ENCODE measurements around the gene NANP. TPM values are rescaled to one million over a fixed set of nuclear protein-coding genes. Genes with fewer than 3 reads are reported as not detected.
"Not testable (repeated sequence)": the region's sequence is repeated elsewhere in the genome, so short reads cannot be mapped to it uniquely, and the experiment has no call there.

Gene NANP
- total RNA-seq, 4 donors from 2014 or later = 2.1 to 5.4 (median 4.8) TPM

DNA sequence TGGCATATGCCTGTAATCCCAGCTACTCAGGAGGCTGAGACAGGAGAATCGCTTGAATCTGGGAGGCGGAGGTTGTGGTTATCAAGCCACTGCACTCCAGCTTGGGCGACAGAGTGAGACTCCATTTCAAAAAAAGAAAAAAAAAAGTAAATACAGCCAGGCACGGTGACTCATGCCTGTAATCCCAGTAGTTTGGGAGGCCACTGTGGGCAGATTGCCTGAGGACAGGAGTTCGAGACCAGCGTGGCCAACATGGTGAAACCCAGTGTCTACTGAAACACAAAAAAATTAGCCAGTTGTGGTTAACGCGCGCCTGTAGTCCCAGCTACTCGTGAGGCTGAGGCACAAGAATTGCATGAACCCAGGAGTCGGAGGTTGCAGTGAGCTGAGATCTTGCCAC, 36.9 kb downstream of the NANP start:
- intact Hi-C loops (cut with DNase I) = no loop called here
- H3K4me3 ChIP-seq = no peak overlapping the region
- DNase-seq = no peak
- H3K36me3 ChIP-seq = no peaks in the 10 kb centered on the region
- H3K4me1 ChIP-seq = peaks cover 0 to 20% (median 7%) of the 10 kb centered on the region in 3 donors
- WGBS, 2 donors = 71 to 75% methylated on average over 11 of the region's 11 CpGs
- no peak overlapping the region for H3K27ac ChIP-seq
- H3K9me3 ChIP-seq = no peaks in the 10 kb centered on the region
- no peaks in the 10 kb centered on the region for H3K27me3 ChIP-seq
- TF ChIP-seq POLR2A (IDR thresholded peaks at IDR 0.05) = no peak
- TF ChIP-seq, protein P1, sequence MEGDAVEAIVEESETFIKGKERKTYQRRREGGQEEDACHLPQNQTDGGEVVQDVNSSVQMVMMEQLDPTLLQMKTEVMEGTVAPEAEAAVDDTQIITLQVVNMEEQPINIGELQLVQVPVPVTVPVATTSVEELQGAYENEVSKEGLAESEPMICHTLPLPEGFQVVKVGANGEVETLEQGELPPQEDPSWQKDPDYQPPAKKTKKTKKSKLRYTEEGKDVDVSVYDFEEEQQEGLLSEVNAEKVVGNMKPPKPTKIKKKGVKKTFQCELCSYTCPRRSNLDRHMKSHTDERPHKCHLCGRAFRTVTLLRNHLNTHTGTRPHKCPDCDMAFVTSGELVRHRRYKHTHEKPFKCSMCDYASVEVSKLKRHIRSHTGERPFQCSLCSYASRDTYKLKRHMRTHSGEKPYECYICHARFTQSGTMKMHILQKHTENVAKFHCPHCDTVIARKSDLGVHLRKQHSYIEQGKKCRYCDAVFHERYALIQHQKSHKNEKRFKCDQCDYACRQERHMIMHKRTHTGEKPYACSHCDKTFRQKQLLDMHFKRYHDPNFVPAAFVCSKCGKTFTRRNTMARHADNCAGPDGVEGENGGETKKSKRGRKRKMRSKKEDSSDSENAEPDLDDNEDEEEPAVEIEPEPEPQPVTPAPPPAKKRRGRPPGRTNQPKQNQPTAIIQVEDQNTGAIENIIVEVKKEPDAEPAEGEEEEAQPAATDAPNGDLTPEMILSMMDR (IDR thresholded peaks at IDR 0.05) = no peak

DNA sequence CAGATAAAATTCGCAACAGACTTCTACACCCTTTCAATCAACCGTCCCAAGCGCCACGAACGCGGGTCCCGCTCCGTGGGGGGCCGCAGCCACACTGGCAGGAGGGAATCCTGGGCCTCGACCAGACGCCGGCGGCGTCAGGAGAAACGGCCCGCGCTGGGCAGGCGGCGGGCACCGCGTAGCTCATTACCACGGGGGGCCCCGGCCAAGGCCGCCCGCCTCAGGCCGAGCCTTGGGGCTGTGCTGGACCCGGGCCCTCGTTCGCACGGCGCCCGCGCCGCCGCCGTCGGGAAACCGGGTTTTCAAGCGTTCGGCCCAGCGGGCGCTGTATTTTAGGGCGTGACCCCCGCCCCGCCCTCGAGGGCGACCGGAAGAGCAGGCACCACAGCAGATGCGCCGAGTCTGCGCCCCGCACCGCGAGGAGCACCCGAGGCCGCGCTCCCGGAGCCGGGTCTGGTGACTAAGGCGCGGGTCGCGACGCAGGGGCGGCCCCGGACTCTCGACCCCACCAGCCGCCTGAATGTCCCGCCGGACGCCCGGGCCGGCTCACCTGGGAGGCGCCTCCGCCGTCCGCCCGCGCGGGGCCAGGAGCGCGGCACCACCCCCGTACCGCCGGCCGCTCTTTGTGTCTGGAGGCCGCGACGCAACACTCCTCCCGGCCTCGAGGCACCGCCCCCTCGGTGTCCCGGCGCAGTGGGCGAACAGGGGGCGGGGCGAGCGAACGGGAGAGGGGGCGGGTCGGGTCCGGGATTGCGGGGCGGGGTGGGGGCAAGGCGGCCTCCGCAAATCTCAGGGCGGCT, 38.7 kb downstream of the NANP start, which contains the start of gene NINL:
Gene NINL (minus strand): TSS at position 627 of the 800 bp plus-strand sequence. CDS start 58,944 bp downstream, outside the sequence.
- Histone ChIP-seq H3K4me3 (peak within 1 kb of the TSS; percentile 53 to 92 (median 75)), H3K9me3 (no peaks in the 10 kb centered on the region), H3K36me3 (no peaks in the 10 kb centered on the region), H3K4me1 (peaks cover 0 to 28% (median 7%) of the 10 kb centered on the region in 3 donors), H3K27me3 (no peaks in the 10 kb centered on the region), H3K27ac (peak within 1 kb of the TSS; percentile 59 to 84 (median 76))
- no peak for DNase-seq
- intact Hi-C loops (cut with DNase I) = no loop called here
- peak in 2 of 4 donors; percentile 73 to 83 for TF ChIP-seq POLR2A (IDR thresholded peaks at IDR 0.05)
- TF ChIP-seq, protein P1 (IDR thresholded peaks at IDR 0.05) = no peak
- 0% methylated on average over 1 of the region's 108 CpGs; no CpG with 5 or more reads in 1 of the 2 donors for WGBS, 2 donors

DNA sequence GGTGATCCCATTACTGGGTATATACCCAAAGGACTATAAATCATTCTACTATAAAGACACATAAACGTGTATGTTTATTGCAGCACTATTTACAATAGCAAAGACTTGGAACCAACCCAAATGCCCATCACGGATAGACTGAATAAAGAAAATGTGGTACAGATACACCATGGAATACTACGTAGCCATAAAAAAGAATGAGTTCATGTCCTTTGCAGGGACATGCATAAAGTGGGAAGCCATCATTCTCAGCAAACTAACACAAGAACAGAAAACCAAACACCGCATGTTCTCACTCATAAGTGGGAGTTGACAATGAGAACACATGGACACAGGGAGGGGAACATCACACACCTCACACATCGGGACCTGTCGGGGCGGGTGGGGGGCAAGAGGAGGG, 40.2 kb downstream of the NANP start:
- H3K27ac ChIP-seq; DNase-seq; H3K4me3 ChIP-seq; intact Hi-C loops (cut with DNase I); H3K27me3 ChIP-seq; H3K9me3 ChIP-seq; H3K36me3 ChIP-seq: not testable (repeated sequence)
- peaks cover 0 to 28% (median 7%) of the 10 kb centered on the region in 3 donors for H3K4me1 ChIP-seq
- WGBS, 2 donors = 81 to 90% methylated on average over 7 of the region's 7 CpGs

DNA sequence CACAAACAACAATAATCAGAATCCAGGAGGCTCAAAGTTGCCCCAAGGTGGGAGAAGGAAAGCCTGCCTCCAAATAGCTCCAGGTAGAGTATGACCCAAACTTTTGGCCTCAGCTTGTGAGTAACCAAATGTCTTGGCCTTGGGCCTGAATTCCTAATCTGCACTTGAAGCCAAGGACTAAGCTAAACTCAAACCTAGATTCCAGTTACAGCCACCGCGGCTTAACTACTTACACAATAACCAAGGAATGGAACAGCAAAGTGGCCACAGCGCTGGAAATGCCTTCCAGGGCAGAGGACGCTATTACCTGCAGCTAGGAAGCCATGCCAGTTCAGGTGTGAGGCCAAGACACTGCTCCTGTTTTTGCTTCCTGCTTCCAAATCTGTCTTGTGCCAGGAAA, 43.1 kb downstream of the NANP start:
- Histone ChIP-seq H3K36me3 (peaks cover 0 to 7% (median 0%) of the 10 kb centered on the region in 3 donors), H3K4me3 (no peak overlapping the region), H3K4me1 (peaks cover 0 to 26% (median 7%) of the 10 kb centered on the region in 3 donors), H3K9me3 (no peaks in the 10 kb centered on the region), H3K27ac (no peak overlapping the region), H3K27me3 (no peaks in the 10 kb centered on the region)
- TF ChIP-seq, protein P1 (IDR thresholded peaks at IDR 0.05) = no peak
- TF ChIP-seq POLR2A (IDR thresholded peaks at IDR 0.05) = no peak
- no peak for DNase-seq
- WGBS, 2 donors = 42 to 79% methylated on average over 4 of the region's 4 CpGs
- intact Hi-C loops (cut with DNase I) = no loop called here

DNA sequence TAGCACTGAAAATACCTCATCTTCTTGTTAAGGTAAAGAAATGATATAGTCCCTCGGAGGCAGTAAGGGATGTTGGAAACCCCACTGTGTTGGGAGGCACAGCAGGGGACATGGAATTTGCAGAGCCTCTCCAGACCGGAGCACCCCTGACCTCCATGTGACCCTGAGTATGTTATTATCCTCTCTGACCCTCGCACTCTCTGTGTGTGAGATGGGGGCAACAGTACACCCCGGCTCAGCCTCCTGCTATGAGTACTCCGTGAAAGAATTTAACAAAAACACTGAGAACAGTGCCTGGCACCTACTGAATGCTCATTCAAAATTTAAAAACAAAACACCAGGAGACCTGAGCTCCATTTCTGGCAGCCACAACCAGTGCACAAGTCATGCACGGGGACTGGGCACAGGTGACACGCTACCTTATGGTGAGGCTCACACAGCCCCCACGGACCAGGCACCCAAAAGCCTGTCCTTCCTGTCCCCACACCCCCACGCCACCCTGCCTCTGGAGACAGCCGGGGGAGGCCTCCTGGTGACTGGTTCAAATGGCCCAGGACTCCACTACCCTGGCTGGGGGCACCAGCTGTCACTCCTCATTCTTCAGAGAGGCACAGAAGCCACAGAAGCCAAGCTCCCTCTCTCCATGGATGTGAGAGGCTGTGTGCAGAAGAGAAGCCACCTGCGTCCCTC, 44.6 kb downstream of the NANP start:
- Histone ChIP-seq H3K27ac (no peak overlapping the region), H3K4me3 (no peak overlapping the region), H3K4me1 (peaks cover 0 to 14% (median 2%) of the 10 kb centered on the region in 3 donors), H3K9me3 (no peaks in the 10 kb centered on the region), H3K27me3 (no peaks in the 10 kb centered on the region), H3K36me3 (peaks cover 0 to 7% (median 0%) of the 10 kb centered on the region in 3 donors)
- 73 to 86% methylated on average over 6 to 8 of the region's 11 CpGs for WGBS, 2 donors
- intact Hi-C loops (cut with DNase I) = no loop called here
- no peak for TF ChIP-seq POLR2A (IDR thresholded peaks at IDR 0.05)
- TF ChIP-seq, protein P1 (IDR thresholded peaks at IDR 0.05) = no peak
- no peak for DNase-seq

Data from esophagus squamous epithelium (tissue), 5 donors.